DOHH2 (cell line): ENCODE results near the gene MAL.
A peak's percentile ranks its signal among the peaks of the same experiment; 100 is the strongest.

ENCODE experiments used
- H3F3A ChIP-seq: fragments of 200-600 bp; sonication (generic), shearing (Covaris generic); 2 replicates; pipeline ENCODE4 v1.6.0; 2016; ENCODE audit warnings: antibody characterized with exemption, mild to moderate bottlenecking; ENCODE audit not compliant: control insufficient read depth, insufficient read depth
- H3K27ac ChIP-seq: fragments of 200-600 bp; sonication (generic); 2 replicates; pipeline ENCODE4 v1.5.1; 2014; ENCODE audit warnings: low read depth, mild to moderate bottlenecking, low read length, moderate library complexity
- H3K27me3 ChIP-seq: fragments of 200-600 bp; sonication (generic); 2 replicates; pipeline ENCODE4 v1.6.1; 2014; ENCODE audit warnings: mild to moderate bottlenecking, low read length, mixed read lengths; ENCODE audit not compliant: control insufficient read depth
- H3K36me3 ChIP-seq: fragments of 200-600 bp; sonication (generic); 2 replicates; pipeline ENCODE4 v1.6.1; 2014; ENCODE audit warnings: mild to moderate bottlenecking, low read length, moderate library complexity, mixed read lengths; ENCODE audit not compliant: control insufficient read depth
- H3K4me1 ChIP-seq: fragments of 200-600 bp; sonication (generic); 2 replicates; pipeline ENCODE4 v1.6.1; 2014; ENCODE audit warnings: mild to moderate bottlenecking, low read length, mixed read lengths; ENCODE audit not compliant: control insufficient read depth
- H3K4me2 ChIP-seq: fragments of 200-600 bp; sonication (generic); 2 replicates; pipeline ENCODE4 v1.6.0; 2014; ENCODE audit warnings: mild to moderate bottlenecking, low read length, moderate library complexity
- H3K4me3 ChIP-seq: fragments of 200-600 bp; sonication (generic); 2 replicates; pipeline ENCODE4 v1.5.1; 2014; ENCODE audit warnings: mild to moderate bottlenecking, low read length, mixed read lengths
- H3K79me2 ChIP-seq: fragments of 200-600 bp; sonication (generic); 2 replicates; pipeline ENCODE4 v1.6.1; 2014; ENCODE audit warnings: mild to moderate bottlenecking, low read length, mixed read lengths; ENCODE audit not compliant: control insufficient read depth
- H3K9me2 ChIP-seq: fragments of 200-600 bp; sonication (generic); replicated peaks from 2 replicates; pipeline ENCODE4 v1.6.1; 2014; ENCODE audit warnings: mild to moderate bottlenecking, low read length, mixed read lengths; ENCODE audit not compliant: control insufficient read depth
- H3K9me3 ChIP-seq: fragments of 200-600 bp; sonication (generic); 2 replicates; pipeline ENCODE4 v1.6.1; 2014; ENCODE audit warnings: antibody characterized with exemption, low read length, mixed read lengths; ENCODE audit not compliant: control insufficient read depth, insufficient read depth
- H4K20me1 ChIP-seq: fragments of 200-600 bp; sonication (generic); 2 replicates; pipeline ENCODE4 v1.6.0; 2014; ENCODE audit warnings: low read depth, mild to moderate bottlenecking, antibody characterized with exemption, low read length, moderate library complexity; ENCODE audit not compliant: control insufficient read depth, insufficient read depth
- EZH2phosphoT487 ChIP-seq: fragments of 200-600 bp; sonication (generic); IDR thresholded peaks from 2 replicates; pipeline ENCODE4 v1.6.1; 2017; ENCODE audit warnings: borderline replicate concordance, mild to moderate bottlenecking, antibody characterized with exemption, low read length, moderate library complexity, mixed read lengths
- TF ChIP-seq, protein P1 (sequence below): fragments of 200-600 bp; sonication (generic); IDR thresholded peaks from one replicate; pipeline ENCODE4 v1.5.1; 2014; ENCODE audit warnings: antibody characterized with exemption, mild to moderate bottlenecking, low read depth, low read length; ENCODE audit not compliant: poor library complexity, severe bottlenecking

The MAL gene

DNA sequence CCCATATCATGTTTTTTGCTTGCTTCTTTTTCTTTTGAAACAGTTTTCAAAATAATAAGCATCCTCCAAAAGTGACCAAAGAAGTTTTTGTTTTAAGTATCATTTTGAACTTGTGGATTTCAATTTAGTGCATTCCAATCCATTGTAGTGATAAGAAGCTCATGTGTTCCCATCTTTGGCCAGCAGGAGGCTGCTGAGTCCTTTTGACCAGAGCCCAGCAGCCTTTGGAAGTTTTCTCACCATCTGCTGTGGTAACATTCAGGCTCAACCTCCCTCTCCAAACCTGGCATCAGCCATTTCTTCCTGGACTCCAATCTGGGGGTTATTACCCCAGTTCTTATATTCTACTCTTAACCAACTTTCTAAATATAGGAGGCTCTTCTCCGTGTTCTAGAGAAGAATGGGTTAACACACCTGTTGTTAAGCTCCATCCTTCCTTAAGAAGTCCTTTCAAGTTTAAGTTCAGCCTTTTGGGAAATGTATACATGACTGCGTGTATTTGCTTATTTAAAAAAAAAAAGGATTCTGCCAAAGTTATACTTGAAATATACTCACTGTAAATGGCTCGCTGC, 39.0 kb upstream of the MAL start:
- H3F3A ChIP-seq, result no peaks in the 10 kb centered on the region
- peaks cover 3% of the 10 kb centered on the region; the same call in 1 of the 2 replicates for H3K27me3 ChIP-seq
- no peak for TF ChIP-seq EZH2phosphoT487
- TF ChIP-seq, protein P1, sequence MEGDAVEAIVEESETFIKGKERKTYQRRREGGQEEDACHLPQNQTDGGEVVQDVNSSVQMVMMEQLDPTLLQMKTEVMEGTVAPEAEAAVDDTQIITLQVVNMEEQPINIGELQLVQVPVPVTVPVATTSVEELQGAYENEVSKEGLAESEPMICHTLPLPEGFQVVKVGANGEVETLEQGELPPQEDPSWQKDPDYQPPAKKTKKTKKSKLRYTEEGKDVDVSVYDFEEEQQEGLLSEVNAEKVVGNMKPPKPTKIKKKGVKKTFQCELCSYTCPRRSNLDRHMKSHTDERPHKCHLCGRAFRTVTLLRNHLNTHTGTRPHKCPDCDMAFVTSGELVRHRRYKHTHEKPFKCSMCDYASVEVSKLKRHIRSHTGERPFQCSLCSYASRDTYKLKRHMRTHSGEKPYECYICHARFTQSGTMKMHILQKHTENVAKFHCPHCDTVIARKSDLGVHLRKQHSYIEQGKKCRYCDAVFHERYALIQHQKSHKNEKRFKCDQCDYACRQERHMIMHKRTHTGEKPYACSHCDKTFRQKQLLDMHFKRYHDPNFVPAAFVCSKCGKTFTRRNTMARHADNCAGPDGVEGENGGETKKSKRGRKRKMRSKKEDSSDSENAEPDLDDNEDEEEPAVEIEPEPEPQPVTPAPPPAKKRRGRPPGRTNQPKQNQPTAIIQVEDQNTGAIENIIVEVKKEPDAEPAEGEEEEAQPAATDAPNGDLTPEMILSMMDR, result peak; percentile 63
- no peaks in the 10 kb centered on the region for H3K9me2 ChIP-seq
- H3K9me3 ChIP-seq, result no peaks in the 10 kb centered on the region
- no peaks in the 10 kb centered on the region for H3K36me3 ChIP-seq
- no peaks in the 10 kb centered on the region for H3K79me2 ChIP-seq
- no peaks in the 10 kb centered on the region for H4K20me1 ChIP-seq
- H3K4me1 ChIP-seq, result no peaks in the 10 kb centered on the region
- H3K4me2 ChIP-seq, result no peak overlapping the region
- H3K27ac ChIP-seq, result no peak overlapping the region
- H3K4me3 ChIP-seq, result no peak overlapping the region

DNA sequence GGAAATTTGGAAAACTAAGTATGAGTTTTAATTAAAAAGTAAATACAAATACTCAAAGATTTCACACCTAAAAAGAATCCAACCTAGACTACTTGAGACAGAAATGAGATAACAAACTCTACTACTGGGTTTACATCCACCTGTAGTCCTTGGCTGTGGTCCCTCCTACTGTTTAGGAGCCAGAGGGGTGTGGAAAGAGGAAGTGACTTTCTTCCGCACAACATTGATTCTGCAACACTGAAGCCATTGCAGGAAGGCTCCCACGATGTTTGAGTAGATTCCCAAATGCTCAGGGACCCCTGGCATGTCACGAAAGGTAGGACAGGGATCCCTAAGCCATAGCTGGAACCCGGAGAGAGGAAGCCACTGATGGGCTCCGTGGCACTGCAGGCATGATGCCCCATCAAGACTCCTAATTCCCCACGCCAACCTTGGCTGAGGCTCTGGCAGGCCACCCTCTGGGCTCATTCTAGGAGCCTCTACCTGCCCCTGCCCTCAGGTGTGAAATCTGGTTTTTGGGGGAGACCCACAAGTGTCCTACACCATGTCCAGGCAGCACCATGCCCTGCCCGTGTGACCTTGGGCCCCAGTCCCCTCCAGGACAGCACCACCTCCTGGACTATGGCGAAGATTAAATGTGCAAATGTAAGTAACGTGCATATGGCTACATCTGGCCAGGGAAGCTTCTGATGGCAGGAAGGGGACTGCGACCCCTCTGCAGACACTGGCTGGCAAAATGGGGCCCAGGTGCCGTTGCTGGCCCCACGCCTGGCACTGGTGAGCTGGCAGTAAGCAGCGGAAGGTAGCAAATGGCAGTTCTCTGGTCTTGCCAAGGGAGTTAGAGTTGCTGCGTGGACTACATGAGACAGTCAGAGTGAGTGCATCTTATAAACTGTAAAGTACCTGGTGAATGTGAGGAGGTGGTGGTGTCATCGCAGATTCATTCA, 38.2 kb upstream of the MAL start:
- Histone ChIP-seq H3K9me2 (no peaks in the 10 kb centered on the region), H3K79me2 (no peaks in the 10 kb centered on the region), H3K4me1 (no peaks in the 10 kb centered on the region), H4K20me1 (no peaks in the 10 kb centered on the region), H3F3A (no peaks in the 10 kb centered on the region), H3K4me3 (no peak overlapping the region), H3K9me3 (no peaks in the 10 kb centered on the region), H3K4me2 (no peak overlapping the region), H3K27me3 (peaks cover 3% of the 10 kb centered on the region; the same call in 1 of the 2 replicates), H3K27ac (no peak overlapping the region), H3K36me3 (no peaks in the 10 kb centered on the region)
- TF ChIP-seq EZH2phosphoT487, result no peak
- TF ChIP-seq, protein P1, result no peak

DNA sequence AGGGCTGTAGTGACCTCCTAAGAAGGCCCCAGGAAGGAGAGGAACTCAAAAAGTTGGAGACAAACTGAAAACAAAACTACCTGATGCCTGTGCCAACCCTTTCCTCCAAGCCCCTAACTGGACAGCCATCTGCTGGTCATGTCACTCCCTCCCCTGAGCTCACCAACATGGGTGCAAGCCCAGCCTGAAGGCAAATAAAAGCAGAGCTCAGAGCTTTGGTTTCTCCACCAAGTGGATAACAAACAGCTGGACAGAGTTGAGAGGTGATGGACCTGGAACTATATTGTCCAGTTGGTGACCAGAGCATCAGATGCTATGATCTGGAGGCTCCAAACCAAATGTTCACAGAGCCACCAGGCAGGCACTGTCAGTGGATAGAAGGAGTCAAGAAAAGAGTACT, 34.6 kb upstream of the MAL start:
- H3K27me3 ChIP-seq, result peaks cover 3% of the 10 kb centered on the region; the same call in 1 of the 2 replicates
- TF ChIP-seq, protein P1, result no peak
- TF ChIP-seq EZH2phosphoT487, result no peak
- no peaks in the 10 kb centered on the region for H3K9me2 ChIP-seq
- no peaks in the 10 kb centered on the region for H3F3A ChIP-seq
- no peak overlapping the region for H3K27ac ChIP-seq
- no peaks in the 10 kb centered on the region for H3K36me3 ChIP-seq
- H4K20me1 ChIP-seq, result no peaks in the 10 kb centered on the region
- no peaks in the 10 kb centered on the region for H3K79me2 ChIP-seq
- no peaks in the 10 kb centered on the region for H3K9me3 ChIP-seq
- H3K4me3 ChIP-seq, result no peak overlapping the region
- no peak overlapping the region for H3K4me2 ChIP-seq
- no peaks in the 10 kb centered on the region for H3K4me1 ChIP-seq
